GM23248 (cell line): ENCODE results near the gene GTF2A2.
"Not testable (repeated sequence)": the region's sequence is repeated elsewhere in the genome, so short reads cannot be mapped to it uniquely, and the experiment has no call there.

Source experiments
- EZH2 ChIP-seq: fragments of 200-600 bp; sonication (generic); IDR thresholded peaks from 2 replicates; pipeline ENCODE4 v1.6.1; 2018; ENCODE audit warnings: antibody characterized with exemption, mild to moderate bottlenecking; ENCODE audit not compliant: insufficient read depth, poor library complexity, severe bottlenecking
- EZH2phosphoT487 ChIP-seq: fragments of 200-600 bp; sonication (generic); IDR thresholded peaks from 2 replicates; pipeline ENCODE4 v1.6.1; 2018; ENCODE audit warnings: antibody characterized with exemption, moderate library complexity, mild to moderate bottlenecking, low read depth; ENCODE audit not compliant: insufficient read depth

GRCh38 chr15:59698065-59698464, 40.8 kb upstream of the GTF2A2 start:
- TF ChIP-seq EZH2, EZH2phosphoT487: not testable (repeated sequence)
